HG03159 (cell line): ENCODE measurements around the gene SLC24A1.
"Not testable (repeated sequence)": the region's sequence is repeated elsewhere in the genome, so short reads cannot be mapped to it uniquely, and the experiment has no call there.

ENCODE experiments used
- ATAC-seq: cut with Tn5 transposase; IDR thresholded peaks from one replicate; pipeline ENCODE4 v1.9.1; 2021; ENCODE audit warnings: mild to moderate bottlenecking, moderate library complexity; ENCODE audit not compliant: unreplicated experiment

SLC24A1 gene

DNA sequence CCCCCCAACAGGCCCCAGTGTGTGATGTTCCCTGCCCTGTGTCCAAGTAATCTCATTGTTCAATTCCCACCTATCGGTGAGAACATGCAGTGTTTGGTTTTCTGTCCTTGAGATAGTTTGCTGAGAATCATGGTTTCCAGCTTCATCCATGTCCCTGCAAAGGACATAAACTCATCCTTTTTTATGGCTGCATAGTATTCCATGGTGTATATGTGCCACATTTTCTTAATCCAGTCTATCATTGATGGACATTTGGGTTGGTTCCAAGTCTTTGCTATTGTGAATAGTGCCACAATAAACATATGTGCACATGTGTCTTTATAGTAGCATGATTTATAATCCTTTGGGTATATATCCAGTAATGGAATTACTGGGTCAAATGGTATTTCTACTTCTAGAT is 5.9 kb upstream of the SLC24A1 start:
- not testable (repeated sequence) for ATAC-seq

DNA sequence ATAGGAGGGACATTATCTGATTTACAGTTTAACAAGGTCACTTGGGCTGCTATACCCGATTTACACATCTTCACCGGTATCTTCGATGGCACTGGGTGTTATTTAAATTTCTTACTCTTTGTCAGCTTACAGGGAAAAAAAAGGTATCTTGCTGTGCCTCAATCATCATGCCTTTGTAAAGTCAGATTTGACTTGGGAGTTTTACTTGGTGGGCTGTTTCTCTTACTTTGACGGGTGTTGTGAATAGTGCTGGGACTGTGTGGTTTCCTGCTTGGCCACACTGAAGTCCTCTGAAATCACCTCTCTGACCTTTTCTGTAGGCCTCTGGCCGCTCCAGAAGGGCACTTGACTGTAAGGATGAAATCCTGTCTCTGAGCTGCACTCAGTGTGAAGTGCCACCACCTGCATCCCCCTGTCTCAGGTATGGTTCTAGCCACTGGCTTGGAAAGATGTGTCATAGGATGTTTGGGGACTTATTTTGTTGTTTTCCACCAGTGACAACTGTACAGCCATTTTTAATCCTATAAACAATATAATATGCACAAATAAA is 3.1 kb upstream of the SLC24A1 start:
- ATAC-seq = no peak

DNA sequence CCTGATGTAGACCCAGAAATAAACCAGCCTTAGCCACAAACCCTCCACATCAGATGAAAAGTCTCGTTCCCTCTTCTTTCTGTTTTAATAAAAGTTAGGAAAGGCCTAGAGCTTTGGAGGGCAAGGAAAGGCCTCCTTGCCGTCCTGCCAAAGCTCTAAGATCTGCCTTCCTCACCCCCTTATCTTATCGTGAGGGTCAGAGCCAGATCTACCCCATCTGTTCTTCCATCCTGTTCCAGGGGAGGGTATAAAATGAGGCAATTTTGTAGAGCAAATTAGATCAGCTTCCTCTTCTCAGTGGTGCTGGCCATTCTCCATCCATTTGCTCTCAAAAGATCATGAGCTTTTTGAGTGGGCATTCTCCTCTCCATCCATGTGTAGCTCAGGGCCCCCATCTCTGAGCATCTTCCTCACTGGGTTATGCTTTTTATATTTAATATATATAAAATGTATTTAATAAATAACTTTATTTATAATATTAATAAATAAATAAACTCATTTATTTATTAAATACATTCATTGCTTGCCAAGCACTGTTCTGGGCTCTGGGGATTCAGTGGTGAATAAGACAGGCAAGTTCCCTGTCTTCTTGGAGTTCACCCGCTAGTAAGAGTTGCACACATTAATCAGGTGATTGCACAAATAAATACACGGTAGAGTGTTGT is 2.0 kb upstream of the SLC24A1 start:
- ATAC-seq = no peak

DNA sequence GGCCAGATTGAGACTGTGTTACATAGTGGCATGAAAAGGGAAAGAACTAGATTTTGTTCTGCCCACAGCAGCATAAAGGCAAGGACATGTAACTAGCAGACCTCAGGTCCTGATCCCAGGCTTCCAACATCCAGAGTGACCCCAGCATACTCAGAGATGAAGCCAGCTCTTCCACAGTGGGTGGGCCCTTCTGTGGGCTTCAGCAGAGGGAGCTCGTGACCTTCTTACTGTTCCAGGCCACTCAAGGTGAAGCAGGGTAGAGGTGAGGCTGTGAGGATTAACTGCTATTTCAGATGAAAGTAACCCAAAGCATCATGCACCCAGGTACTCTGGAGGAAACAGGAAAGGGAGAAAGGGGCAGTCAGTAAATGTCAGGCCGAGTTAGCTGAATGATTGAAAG is 905 bp upstream of the SLC24A1 start:
- ATAC-seq = no peak

DNA sequence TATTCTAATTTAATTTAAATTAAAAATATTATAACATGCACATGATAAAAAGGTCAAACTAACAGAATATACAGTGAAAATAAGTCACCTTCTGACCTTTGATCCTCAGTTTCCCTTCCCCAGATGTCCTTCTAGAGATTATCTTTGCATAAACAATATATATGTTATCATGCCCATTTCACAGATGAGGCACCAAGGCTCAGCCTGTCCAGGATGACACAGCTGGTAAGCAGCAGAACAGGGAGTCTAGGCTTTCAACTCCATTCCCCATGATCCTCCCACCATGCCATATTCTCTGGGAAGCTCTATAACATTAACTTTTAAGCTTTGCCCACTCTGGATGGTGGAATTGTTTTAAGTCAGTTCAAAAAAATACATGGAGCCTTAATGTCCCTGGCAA is 1.4 kb downstream of the SLC24A1 start:
- no peak for ATAC-seq

DNA sequence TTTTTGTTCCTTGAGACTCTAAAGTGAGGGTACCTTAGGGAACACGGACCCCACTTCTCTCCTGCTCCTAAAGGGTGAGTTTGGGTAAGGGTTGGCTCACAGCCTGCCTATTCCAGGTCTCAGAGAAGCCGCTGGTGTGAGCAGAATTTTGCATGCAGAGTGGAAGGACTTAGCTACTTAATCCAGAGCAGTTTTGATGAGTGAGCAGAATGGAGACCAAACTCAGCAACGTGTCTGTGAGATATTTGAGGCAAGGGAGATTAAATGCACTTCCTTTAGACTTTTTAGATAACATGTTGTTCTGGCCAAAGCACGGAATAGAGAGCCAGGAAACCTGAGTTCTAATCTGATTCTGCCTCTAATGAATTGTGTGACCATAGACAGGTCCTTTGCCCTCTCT is 5.1 kb downstream of the SLC24A1 start:
- no peak for ATAC-seq

DNA sequence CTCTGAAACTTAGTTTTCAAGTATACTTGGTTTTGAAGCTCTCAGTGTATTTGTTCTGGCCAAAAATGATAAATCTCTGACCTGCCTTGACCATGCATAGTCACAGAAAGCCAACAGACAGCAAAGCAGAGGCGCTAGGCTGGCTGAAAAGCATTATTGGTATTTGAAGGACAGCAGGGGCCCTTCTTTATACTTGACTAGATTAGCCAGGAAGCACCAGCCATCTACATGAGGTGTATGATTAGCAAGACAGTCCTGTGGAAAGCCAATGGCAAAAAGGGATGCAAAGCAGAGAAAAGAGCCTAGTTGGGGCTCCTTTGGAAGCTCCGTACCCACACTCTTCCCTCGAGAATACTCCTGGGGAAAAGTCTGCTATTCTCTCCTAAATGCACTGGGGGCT is 7.8 kb downstream of the SLC24A1 start:
- ATAC-seq = no peak

DNA sequence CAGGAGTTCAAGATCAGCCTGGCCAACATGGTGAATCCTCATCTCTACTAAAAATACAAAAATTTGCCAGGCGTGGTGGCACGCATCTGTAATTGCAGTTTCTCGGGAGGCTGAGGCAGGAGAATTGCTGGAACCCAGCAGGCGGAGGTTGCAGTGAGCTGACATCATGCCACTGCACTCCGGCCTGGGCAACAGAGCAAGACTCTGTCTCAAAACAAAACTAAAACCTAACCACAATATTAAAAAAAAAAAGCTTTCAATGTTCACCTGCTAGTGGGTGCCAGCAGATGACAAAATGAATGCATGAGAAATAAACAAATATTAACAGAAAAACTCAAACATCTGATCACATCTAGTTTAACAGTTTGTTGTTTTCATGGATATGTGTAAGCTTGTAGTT is 9.0 kb downstream of the SLC24A1 start:
- no peak for ATAC-seq

DNA sequence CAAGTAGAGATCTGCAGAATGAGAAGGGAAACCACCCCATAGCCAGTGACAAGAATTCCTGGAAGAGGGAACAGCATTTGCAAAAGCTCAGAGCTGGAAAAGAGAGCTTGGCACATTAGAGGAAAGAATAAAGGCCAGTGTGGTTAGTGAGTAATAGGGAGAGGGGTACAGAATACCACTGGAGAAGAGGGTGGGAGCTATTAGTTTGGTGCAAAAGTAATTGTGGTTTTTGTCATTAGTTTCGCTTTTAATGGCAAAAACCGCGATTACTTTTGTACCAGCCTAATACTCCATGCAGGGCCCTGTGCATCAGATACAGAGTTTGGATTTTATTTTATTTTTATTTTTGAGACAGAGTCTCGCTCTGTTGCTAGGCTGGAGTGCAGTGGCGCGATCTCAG is 9.8 kb downstream of the SLC24A1 start:
- ATAC-seq = no peak

DNA sequence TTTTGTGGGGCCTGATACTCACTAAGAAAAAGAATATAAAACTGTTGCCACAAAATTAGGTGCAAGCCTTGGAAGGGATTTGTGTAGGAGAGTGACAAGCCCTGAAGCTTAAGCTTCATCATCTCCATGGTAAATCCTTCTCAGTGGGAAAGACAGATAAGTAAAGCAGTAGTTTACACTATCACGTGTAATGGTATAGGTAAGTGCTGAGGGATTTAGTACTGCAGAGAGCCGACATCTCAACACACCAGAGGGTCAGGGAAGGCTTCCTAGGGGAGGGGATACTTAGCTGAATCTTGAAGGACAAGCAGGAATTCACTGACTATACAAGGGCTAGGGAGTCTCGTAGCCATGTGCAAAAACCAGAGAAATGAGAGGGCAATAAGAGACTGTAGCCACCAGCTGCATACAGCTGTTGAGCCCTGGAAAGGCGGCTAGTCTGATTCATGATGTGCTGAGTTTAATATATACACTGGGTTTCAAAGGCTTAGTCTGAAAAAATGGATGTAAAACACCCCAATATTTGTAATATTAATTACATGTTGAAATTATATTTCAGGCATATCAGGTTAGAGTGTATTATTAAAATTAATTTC is 11.1 kb downstream of the SLC24A1 start:
- ATAC-seq = no peak

DNA sequence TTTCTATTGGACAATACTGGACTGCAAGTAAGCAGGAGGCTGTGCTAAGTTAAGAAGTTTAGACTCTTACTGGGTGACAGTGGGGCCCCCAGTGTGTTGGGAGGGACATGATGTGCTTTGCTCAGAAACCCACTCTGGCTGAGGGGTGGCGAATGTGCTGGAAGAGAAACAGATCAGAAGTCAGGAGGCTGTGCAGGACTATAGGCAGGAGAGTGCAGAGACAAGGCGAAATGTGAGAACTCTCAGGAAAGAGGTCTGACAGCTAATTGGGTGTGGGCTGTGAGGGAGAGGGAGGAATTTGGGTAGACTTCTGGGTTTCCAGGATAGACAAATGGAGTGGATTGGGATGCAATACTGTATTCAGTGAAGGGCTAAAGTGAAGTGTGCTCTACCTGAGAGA is 12.0 kb downstream of the SLC24A1 start:
- no peak for ATAC-seq

DNA sequence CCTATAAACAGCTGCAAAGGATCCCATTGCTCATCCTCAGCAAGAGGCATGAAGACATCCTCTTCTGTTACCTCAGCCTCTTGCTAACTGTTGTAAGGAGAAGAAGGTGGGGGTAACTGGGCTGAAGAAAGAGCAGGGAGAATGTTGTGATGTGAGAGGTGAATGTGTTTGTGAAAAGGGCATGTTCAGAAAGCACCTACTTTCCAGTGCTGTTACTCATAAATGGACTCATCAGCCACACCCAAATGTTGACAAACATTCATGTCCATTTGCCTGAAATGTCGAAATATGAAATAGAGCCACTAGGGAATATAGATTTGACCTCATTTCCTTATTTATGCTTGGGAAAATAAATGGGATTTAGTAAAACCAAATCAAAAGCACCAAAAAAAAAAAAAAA is 12.6 kb downstream of the SLC24A1 start:
- no peak for ATAC-seq

DNA sequence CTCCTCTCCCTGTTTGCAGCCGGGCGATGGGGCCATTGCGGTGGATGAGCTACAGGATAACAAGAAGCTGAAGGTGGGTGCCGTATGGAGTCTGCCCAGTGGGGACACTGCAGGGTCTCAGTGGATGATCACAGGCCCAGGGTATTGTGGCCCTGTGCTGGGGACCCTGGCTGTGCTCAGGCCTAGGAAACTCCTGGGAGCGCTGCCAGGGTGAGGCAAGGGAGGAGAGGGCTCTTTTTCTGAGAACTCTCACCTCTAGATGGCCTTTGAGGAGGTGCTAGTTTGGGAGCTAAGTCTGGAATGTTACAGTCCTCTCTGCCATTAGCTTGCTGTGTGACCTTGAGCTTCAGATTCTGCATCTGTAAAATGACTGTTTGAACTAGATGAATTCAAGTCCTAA is 16.4 kb downstream of the SLC24A1 start:
- no peak for ATAC-seq

DNA sequence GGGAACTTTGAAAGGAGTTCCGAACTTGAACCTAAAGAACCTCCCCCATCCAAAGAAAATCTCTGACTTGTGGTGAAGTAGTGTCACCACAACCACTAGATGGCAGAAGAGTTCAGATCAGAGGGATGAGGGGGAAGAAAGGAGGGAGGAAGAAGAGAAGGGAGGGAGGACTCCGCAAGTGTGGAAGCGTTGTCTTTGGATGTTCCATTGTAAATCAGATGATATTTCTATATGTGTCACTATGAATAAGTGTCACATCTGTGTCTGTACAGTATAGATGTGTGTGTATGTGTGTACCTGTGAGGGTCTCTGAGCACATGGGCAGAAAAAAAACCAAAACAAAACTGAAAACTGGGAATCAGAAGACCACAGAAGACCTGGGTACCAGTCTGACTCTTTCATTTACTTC is 16.9 kb downstream of the SLC24A1 start:
- ATAC-seq = no peak

DNA sequence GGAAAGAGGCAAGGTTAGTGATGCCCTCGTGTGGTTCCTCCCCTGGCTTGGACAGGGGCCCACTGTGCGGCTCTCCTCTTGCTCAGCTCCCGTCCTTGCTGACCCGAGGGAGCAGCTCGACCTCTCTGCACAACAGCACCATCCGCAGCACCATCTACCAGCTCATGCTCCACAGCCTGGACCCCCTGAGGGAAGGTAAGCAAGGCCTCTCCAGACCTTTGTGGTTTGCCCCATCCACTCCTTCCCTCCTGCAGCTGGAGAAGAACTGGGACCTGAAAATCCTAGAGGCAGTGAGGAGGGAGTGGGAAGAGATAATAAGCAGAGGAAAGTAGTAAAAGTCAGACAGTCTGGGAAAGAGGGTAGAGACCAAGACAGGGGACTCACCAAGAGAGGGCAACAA is 17.8 kb downstream of the SLC24A1 start:
- no peak for ATAC-seq

DNA sequence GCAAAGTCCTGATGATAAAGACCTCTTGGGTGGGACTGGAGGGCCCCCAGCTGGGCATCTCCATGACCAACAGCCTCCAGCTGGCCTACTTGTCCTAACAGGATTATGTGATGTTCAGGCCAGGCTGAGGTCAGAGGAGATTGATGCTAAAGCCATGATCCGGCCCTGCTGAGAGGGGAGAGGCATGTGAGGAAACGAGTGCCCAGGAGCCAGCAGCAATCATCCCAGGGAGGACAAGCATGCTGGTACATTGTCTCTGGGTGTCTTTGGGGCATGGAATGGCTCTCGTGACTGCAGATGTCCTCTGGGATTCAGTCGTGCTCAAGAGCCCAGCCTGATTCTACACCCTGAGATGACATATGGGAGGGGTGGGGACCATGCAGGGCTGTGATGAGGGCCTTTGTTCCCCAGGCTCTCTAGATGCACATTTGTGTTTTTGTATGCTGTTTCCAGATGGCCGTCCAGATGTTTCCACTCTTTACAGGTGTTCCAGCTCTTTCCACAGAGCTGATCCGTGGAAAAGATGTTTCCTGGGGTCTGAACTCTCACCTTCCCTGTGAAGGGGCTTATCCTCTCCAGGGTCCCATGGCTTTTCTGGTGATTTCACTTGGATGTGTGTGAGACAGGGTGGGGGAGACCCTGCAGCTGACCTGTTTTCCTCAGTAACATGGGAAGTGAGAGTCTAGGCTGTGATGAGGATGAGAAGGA is 20.2 kb downstream of the SLC24A1 start:
- no peak for ATAC-seq

DNA sequence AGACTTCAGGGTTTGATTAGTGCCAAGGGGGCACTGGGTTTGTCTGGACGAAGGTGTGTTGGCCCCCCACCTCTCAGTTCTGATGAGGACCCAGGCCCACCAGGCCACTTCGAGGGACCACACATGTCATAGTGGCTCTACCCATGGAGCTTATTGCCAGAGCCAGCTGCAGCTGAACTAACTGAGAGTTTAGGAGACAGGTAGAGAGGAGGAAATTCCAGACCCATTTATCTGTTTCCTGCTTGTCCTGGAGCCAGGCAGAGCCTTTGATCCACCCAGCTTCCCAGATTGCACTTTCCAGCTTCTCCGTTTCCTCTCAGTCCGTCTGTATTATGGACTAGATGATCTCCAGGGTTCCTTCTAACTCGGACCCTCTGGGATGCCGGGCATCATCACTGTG is 20.9 kb downstream of the SLC24A1 start:
- ATAC-seq = no peak

DNA sequence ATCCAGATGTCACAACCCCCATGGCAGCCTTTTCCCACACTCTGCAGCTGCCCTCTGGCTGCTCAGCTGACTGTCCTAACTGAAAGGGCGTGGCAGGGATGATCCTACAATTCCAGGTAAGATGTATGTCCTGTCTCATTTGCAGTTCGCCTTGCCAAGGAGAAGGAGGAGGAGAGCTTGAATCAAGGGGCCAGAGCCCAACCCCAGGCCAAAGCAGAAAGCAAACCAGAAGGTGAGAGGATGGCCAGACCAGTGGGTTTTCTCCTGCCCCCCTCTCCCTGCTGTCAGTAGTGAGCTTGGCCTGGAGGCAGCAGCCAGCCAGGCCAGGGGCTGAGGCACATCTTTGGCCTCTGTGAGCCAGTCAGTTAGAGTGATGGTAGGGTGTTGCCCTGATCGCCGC is 22.5 kb downstream of the SLC24A1 start:
- ATAC-seq = no peak

DNA sequence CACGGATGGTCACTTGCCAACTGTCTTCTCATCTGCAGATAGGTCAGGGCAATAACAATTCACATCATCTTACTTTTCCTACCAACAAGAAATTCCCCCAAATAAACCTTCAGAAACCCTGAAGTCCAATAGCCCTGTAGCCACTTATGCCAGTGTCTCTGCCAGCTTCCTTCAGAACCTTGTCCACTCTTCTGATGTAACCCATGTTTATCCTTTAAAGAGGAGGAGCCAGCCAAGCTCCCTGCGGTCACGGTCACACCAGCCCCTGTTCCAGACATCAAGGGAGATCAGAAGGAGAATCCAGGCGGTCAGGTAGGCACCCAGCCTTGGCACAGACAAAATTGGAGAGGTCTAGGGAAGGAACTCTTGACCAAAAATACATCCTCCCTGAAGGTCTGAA is 23.7 kb downstream of the SLC24A1 start:
- no peak for ATAC-seq

DNA sequence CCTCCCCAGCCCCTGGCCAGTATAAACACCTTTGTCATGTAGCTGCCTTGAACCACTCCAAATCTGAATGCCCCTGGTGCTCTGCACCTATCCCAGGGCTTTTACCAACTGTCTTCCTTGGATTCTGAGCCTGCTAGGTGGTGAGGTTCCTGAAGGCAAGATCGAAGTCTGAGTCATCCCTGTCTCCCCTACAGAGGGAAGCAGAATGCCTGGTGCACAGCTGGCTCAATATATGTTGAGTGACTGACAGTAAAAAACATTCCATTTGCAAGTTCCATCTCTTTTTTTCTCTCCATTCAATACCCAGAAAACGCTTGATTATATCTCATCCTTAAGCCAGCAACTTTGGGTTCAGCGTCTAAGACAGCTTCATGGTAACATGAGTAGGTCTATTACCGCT is 24.7 kb downstream of the SLC24A1 start:
- no peak for ATAC-seq

DNA sequence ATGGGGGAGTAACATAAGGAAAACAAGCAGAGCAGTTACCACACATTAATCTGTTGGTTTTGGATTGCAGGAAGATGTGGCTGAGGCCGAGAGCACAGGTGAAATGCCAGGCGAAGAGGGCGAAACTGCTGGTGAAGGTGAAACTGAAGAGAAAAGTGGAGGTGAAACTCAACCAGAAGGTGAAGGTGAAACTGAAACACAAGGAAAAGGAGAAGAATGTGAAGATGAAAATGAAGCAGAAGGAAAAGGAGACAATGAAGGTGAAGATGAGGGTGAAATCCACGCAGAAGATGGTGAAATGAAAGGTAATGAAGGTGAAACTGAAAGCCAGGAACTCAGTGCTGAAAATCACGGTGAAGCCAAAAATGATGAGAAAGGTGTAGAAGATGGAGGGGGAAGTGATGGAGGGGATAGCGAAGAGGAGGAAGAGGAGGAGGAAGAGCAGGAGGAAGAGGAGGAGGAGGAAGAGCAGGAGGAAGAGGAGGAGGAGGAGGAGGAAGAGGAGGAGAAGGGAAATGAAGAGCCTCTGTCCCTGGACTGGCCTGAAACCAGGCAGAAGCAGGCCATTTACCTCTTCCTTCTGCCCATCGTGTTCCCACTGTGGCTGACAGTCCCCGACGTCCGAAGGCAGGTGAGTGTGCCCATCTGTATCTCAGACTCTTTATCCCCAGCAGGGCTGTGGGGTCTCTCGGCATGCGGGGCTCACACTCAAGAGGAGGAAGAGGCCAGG is 28.7 kb downstream of the SLC24A1 start:
- ATAC-seq = no peak

DNA sequence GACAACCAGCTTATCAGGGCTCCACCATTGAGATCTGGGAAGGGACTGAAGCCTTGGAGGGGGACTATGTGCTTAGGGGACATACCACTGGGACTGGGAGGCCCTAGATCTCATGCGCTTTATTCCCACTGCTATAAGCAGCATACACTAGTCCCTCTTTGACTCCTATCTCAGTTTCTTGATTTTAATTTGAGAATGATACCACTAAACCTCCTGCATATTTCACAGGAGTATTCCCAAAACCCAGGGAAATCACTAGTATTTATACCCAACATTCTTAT is 29.2 kb downstream of the SLC24A1 start:
- ATAC-seq = no peak
